GM19452 (cell line): ENCODE results near the gene MUC2.
A peak's percentile ranks its signal among the peaks of the same experiment; 100 is the strongest.

Source experiments
- ATAC-seq: cut with Tn5 transposase; IDR thresholded peaks from one replicate; pipeline ENCODE4 v1.9.1; 2021; ENCODE audit not compliant: unreplicated experiment

The MUC2 gene

DNA sequence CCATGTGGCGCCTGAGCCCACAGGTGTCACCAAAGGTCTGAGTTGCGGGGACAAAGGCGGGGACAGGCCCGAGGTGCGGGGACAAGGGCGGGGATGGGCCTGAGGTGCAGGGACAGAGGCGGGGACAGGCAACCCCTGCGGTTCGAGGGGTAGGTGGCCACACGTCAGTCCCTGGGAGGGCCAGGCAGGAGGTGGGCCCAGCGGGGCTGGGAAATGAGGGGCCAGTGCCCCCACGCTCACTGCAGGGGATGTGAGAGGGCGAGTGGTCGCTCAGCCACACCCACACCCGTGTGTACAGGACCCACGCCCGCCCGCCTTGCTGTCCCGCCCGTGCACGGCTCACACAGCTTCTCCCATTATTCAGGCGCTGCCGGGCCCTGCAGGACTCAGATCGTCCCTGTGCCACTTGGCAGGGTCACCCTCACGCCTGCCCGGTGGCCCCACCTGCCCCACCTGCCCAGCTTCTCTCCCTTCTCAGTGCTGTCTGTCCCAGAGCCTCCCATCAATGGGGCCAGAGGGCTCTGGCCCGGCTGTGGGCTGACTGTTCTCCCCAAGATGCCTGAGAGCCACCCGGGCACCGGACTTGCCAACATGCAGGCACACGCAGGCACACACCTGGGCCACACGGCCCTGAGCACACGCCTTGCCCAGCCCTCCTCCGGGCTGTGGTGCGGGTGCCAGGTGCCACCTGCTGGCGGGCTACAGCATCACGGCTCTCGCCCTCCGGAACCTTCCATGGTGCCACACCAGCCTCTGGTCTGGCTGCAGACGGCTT is 23.9 kb upstream of the MUC2 start:
- peak; percentile 71 for ATAC-seq

DNA sequence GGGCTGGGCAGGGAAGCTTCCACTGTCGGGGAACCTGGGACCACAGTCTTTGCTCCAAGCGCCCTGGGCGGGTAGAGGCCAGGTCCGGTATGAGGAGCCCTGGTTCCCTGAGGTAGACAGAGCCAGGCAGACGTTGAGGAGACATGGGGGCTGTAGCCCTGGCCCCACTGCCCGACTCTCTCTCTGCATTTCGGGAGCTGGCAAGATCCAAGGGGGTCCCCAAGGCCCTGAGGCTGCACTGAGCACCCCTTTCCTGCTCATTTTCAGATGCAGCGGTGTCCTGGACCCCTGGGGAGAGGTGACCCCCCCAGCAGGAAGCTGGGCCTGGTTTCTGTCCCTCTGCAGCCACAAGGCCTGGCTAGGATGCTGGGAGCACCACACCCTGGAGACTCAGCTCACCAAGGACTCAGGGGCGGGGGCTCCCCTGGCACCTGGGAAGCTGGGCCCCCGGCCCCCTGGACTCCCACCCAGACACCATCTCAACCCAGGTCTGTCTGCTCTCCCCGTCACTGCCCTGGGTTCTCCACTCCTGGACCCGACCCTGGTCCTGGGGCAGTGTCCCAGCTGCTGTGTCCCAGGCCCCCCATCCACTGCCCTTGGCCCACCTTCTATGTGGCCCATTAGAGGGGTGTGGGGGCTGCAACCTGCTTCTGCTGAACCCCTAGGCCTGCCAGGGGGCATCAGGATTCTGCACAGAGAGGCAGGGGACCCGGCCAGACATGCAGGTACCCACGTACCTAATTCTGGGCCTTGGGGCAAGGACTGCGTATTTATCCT is 23.1 kb upstream of the MUC2 start:
- ATAC-seq, result no peak

- ATAC-seq, result no peak
Measured at GRCh38 chr11:1052133-1053011, 22.3 kb upstream of the MUC2 start.

GRCh38 chr11:1053121-1053901 is 21.4 kb upstream of the MUC2 start:
- no peak for ATAC-seq

DNA sequence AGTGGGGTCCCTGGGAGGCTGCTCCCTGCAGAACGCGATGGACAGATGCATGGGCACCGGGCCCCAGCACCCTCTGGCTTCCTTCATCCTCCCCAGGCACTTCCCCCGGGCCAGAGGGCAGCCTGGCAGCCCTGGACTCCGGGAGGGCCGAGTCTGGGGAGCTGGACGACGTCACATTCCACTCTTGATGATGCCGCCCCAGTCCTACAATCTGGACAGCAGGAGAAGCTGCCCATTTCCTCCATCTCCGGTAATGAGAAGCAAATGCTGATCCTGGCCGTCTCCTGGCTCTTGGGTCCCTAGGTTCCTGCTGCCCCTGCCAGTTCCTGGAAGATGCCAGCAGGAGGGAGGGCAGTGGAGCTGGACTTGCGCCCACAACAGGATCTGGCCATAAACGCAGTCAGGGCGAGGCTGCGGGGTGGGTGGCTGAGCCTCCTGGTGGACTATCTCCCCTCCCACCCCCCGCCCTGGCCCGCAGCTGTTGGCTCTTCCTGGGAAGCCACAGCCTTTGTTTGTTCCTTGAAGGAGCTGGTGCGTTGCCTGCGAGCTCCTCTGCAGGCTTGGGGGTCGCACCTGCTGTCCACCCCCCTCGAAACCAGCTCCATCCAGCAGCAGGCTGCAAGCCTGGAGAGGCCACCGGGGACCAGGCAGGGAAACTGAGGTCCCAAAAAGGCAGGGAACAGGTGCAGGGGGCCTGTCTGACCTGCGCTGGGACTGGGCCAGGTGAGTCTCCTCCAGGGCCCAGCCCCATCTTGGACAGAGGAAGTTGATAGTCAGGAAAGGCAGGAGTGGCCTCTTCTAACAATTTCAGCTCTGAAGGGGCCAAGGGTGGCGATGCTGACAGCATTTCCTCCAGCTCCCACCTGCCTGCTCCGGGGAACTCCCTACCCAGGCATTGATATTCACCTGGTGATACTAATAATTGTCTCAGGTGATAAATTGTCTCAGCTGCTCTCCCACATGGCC is 20.2 kb upstream of the MUC2 start:
- no peak for ATAC-seq

- no peak for ATAC-seq
Measured at GRCh38 chr11:1055109-1055703, 19.5 kb upstream of the MUC2 start.

- no peak for ATAC-seq
Measured at GRCh38 chr11:1055990-1056771, 18.5 kb upstream of the MUC2 start.

DNA sequence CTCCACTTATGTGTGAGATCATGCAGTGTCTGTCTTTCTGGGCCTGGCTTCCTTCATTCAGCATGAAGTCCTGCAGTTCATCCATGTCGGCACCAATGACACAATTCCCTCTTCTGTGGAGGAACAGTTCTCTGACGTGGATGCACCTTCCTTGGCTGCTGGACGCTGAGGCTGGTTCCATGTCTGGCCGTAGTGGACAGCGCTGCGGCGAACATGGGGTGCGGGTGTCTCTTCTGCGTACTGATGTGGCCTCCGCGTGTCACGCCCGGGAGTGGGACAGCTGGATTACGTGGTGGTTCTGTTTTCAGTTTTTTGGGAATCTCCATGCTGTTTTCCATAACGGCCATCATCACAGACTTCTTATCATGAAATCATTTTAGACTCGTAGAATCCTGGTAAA is 16.9 kb upstream of the MUC2 start:
- ATAC-seq, result no peak

GRCh38 chr11:1059759-1060158 is 14.9 kb upstream of the MUC2 start:
- ATAC-seq, result no peak

- no peak for ATAC-seq
Measured at GRCh38 chr11:1060410-1060809, 14.3 kb upstream of the MUC2 start.

DNA sequence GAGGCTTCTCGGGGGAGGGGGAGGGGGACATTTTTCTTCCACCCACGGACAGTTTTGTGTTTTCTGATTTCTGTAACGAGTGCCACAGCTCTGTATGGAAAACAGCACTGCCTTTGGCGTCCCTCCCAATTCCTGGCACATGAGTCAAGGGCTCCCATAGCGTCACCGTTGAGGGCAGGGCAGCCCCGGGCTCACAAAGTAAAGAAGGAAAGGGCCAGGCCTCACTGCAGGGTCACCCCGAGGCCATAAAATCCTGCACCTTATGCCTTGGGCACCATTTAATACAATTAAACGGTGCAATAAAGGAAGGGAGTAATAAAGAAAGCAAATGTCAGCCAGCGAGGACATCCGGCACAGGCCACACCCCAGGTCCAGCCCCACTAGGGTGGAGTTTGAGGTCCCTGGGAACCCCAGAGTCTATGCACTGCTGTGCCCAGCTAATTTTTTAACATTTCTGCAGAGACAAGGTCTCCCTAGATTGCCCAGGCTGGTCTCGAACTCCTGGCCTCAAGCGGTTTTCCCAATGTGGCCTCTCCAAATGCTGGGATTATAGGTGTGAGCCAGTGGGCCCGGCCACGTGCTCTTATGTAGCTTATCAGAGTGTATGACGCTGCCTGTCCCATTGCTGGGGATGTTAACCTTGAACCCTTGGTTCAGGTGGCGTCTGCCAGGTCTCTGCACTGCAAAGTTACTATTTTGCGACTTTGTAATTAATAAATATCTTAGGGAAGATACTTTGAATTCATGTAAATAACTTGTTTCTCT is 13.6 kb upstream of the MUC2 start:
- ATAC-seq, result no peak

GRCh38 chr11:1062075-1062820 is 12.4 kb upstream of the MUC2 start:
- no peak for ATAC-seq

DNA sequence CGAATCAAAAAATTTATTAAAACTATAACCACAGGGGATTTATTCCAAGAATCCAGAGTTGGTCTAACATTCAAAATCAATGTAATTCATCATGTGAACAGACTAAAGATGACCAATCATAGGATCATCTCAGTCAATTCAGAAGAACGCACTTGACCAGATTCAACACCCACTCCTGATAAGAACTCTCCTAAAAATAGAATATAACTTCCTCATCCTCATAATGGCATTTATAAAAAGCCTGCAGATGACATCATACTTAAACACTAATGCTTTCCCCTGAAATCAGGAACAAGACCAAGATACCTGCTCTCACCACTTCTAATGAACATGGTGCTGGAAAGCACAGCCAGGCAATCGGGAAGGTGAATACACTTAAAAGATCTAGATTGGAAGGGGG is 10.5 kb upstream of the MUC2 start:
- no peak for ATAC-seq

DNA sequence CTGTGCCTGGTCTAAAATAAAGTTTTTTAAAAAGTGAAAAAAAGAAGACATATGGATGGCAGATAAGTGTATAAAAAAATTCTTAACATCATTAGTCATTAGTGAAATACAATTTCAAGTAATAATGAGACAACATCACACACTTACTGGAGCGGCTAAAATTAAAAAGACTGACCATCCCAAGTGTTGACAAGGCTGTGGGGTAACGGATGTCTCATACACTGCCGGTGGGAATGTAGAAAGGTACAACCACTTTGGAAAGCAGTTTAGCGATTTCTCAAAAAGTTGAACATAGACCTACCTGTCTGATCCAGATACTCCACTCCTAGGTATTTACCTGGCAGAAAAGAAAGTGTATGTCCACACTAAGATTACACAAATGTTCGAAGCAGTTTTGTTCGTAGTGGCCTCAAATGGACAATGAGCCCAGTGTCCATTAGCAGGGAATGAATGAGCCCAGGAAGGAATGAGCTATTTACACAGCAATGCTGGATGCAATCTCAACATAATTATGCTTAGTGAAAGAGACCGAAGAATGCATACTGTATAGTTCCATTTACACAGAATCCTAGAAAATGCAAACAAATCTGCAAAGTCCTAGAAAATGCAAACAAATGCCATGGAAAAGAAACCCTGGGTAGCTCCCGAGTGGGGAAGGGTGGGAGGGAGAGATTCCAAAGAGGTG is 6.7 kb upstream of the MUC2 start:
- no peak for ATAC-seq

DNA sequence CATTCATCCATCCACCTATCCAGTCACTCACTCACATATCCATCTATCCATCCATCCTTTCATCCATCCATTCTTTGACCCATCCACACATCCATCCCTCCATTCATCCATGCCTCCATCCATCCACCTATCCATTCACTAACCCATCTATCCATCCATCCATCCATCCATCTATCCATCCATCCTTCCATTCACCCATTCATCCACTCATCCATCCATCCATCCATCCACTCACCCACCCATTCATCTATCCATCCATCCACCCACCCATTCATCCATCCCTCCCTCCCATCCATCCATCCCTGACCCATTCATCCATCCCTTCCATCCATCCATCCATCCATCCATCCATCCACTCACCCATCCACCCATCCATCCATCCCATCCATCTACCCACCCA is 4.9 kb upstream of the MUC2 start:
- ATAC-seq, result no peak
